NT2/D1 (cell line): ENCODE data around the gene CDYL2.
"Not testable (repeated sequence)": the region's sequence is repeated elsewhere in the genome, so short reads cannot be mapped to it uniquely, and the experiment has no call there.

Experiments
- DNase-seq: peaks from one replicate; pipeline ENCODE4 v3.0.0-alpha.2; 2011; ENCODE audit warnings: low read depth, low spot score
- H3K27me3 ChIP-seq: 2 replicates; pipeline ENCODE4 v1.6.0; 2011; ENCODE audit warnings: mild to moderate bottlenecking; ENCODE audit not compliant: insufficient read length, insufficient read depth
- H3K36me3 ChIP-seq: 2 replicates; pipeline ENCODE4 v1.6.1; 2011; ENCODE audit warnings: mild to moderate bottlenecking, low read length, mixed read lengths; ENCODE audit not compliant: insufficient read depth, insufficient read length
- H3K4me1 ChIP-seq: 2 replicates; pipeline ENCODE4 v1.5.1; 2011; ENCODE audit not compliant: insufficient read depth, insufficient read length
- H3K4me3 ChIP-seq: 2 replicates; pipeline ENCODE4 v1.5.1; 2011; ENCODE audit warnings: low read depth; ENCODE audit not compliant: insufficient read length
- H3K9ac ChIP-seq: 2 replicates; pipeline ENCODE4 v1.6.0; 2011; ENCODE audit warnings: low read depth; ENCODE audit not compliant: insufficient read length
- H3K9me3 ChIP-seq: 2 replicates; pipeline ENCODE4 v1.5.1; 2011; ENCODE audit warnings: mild to moderate bottlenecking, low read length; ENCODE audit not compliant: insufficient read depth
- SUZ12 ChIP-seq: IDR thresholded peaks from 2 replicates; pipeline ENCODE4 v1.6.1; 2011; ENCODE audit not compliant: insufficient read length, insufficient read depth; ENCODE audit errors: extremely low read depth
- YY1 ChIP-seq: IDR thresholded peaks from 2 replicates; pipeline ENCODE4 v1.6.1; 2011; ENCODE audit not compliant: insufficient read length, insufficient read depth
- ZNF274 ChIP-seq: IDR thresholded peaks from 2 replicates; pipeline ENCODE4 v1.6.1; 2011; ENCODE audit warnings: mild to moderate bottlenecking, low read depth, low read length

The CDYL2 gene

DNA sequence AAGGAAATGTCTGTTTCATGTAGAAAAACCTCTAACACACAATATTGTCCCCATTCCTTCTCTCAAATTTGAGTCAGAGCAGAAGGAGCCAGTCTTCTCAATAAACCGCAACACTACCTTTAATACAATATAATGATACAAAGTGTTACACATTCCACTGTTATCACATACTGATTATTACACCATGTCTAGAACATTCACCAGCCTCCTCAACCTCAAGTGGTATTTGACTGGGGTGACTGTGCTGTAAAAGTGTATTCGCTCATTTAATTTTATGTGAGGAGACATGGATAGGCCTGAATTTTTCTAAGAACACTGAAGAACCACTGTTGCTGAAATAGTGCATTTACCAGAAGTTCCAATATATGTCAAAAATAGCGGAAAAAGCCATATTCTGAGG, 10.3 kb downstream of the CDYL2 start:
- TF ChIP-seq SUZ12: no peak
- no peak for TF ChIP-seq YY1
- TF ChIP-seq ZNF274: no peak

DNA sequence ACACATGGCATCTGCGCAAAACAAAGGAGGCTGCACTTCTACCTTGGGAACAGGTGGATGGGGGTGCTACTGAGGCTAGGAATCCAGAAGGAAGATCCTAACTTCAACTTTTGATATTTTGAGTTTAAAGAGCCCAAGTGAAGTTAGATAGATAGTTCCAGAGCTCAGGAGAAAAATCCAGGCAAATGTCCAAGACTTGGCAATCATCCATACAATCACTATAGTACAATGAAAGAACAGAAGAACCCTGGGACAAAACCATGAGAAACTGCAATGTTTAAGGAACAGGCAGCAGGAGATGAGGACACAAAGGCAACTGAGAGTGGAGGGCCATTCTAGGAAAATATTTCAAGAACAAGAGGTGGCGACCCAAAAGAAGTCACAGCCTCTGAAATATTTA, 12.4 kb downstream of the CDYL2 start:
- no peak for DNase-seq
- Histone ChIP-seq H3K9ac (no peak overlapping the region), H3K4me3 (no peak overlapping the region), H3K9me3 (no peaks in the 10 kb centered on the region), H3K4me1 (no peaks in the 10 kb centered on the region), H3K36me3 (no peaks in the 10 kb centered on the region), H3K27me3 (no peaks in the 10 kb centered on the region)
- TF ChIP-seq YY1 (no peak), SUZ12 (no peak), ZNF274 (no peak)

More for the DNA sequence above, 10.3 kb downstream of the CDYL2 start:
- H3K4me1 ChIP-seq: no peaks in the 10 kb centered on the region
- H3K36me3 ChIP-seq: no peaks in the 10 kb centered on the region
- H3K9me3 ChIP-seq: no peaks in the 10 kb centered on the region
- H3K9ac ChIP-seq: no peak overlapping the region
- no peaks in the 10 kb centered on the region for H3K27me3 ChIP-seq
- no peak overlapping the region for H3K4me3 ChIP-seq
- DNase-seq: no peak

DNA sequence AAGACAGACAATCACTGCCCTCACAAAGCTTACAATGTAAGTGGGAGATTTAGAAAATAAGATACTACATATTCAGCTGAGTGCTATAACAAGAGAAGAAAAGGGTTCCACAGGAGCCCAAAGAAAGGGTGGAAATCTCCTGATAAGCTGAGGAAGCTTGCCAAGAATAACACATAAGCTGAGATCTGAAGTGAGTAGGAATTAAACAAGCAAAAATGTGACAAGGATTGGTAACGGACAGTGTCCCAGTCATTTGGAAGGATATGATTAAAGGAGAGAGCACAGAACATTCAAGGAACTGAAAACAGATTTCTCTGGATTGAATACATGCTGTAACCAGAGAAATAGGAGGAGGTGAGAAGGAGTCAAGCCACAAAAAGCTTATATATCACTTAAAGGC, 13.0 kb downstream of the CDYL2 start:
- H3K4me3 ChIP-seq: no peak overlapping the region
- H3K9me3 ChIP-seq: no peaks in the 10 kb centered on the region
- no peaks in the 10 kb centered on the region for H3K4me1 ChIP-seq
- H3K36me3 ChIP-seq: no peaks in the 10 kb centered on the region
- no peak for DNase-seq
- H3K27me3 ChIP-seq: no peaks in the 10 kb centered on the region
- H3K9ac ChIP-seq: no peak overlapping the region
- no peak for TF ChIP-seq YY1

DNA sequence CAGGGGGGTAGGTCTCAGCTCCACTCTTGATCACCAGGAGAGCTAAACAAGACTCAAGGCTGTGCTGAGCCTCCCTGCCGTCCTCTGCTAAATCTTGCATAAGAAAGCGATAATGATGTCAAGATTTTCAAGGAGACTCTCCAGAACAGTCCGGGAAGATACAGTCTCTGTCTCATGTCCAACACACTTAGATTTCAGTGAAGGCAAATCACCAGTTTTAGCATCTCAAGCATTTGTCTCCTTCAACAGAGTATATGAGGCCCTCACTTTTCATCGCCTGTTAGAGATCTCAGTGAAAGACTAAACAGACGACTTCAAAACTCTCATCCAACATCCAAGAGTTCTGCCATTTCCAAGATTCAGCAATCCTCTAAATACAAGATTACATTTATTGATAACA, 13.6 kb downstream of the CDYL2 start:
- no peak overlapping the region for H3K9ac ChIP-seq

DNA sequence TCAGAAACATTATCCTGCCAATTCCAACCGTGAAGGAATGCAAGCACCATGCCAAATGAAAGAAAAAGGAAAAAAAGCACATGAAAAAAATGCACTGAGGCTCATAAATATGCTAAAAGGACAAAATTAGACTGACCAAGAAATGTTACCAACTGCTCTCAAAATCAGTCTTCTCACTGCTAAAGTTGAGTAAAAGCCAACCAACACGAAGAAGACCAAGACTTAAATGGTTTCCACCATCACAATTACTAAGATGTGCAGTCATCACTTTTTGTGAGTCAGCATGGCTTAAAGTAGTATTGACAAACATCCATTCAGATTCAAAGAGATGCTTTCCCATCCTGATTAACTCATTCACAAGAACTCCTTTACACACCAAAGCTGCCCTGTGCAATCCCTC, 16.4 kb downstream of the CDYL2 start:
- no peak for TF ChIP-seq ZNF274
- TF ChIP-seq SUZ12: no peak
- TF ChIP-seq YY1: no peak
- H3K4me1 ChIP-seq: no peaks in the 10 kb centered on the region
- H3K27me3 ChIP-seq: no peaks in the 10 kb centered on the region
- H3K9me3 ChIP-seq: peaks cover under 1% of the 10 kb centered on the region; the same call in 1 of the 2 replicates
- H3K36me3 ChIP-seq: no peaks in the 10 kb centered on the region
- DNase-seq: no peak
- no peak overlapping the region for H3K9ac ChIP-seq
- no peak overlapping the region for H3K4me3 ChIP-seq

More for the DNA sequence above, 13.6 kb downstream of the CDYL2 start:
- TF ChIP-seq SUZ12 (no peak), YY1 (no peak), ZNF274 (no peak)
- Histone ChIP-seq H3K4me1 (no peaks in the 10 kb centered on the region), H3K27me3 (no peaks in the 10 kb centered on the region), H3K36me3 (no peaks in the 10 kb centered on the region), H3K4me3 (no peak overlapping the region), H3K9me3 (no peaks in the 10 kb centered on the region)
- DNase-seq: no peak

DNA sequence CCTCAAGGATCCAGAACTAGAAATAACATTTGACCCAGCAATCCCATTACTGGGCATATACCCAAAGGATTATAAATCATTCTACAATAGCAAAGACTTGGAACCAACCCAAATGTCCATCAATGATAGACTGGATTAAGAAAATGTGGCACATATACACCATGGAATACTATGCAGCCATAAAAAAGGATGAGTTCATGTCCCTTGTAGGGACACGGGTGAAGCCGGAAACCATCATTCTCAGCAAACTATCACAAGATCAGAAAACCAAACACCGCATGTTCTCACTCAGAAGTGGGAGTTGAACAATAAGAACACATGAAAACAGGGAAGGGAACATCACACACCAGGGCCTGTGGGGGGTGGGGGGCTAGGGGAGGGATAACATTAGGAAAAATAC, 17.8 kb downstream of the CDYL2 start:
- not testable (repeated sequence) for DNase-seq, H3K4me3 ChIP-seq, H3K36me3 ChIP-seq, H3K27me3 ChIP-seq, H3K4me1 ChIP-seq, H3K9ac ChIP-seq
- peaks cover 11% of the 10 kb centered on the region; the same call in 1 of the 2 replicates for H3K9me3 ChIP-seq

DNA sequence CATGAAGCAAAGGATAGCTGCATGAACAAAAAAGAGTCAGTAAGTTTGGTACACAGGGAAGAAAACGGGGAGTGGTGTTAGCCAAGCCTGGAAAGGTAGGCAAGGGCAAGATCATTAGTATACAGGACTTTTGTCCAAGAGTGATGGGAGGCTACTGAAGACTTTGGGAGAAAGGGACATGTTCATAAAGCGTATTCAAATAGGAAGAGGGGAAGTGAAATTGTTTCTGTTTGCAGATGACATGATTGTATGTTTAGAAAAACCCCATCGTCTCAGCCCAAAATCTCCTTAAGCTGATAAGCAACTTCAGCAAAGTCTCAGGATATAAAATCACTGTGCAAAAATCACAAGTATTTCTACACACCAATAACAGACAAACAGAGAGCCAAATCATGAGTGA, 19.4 kb downstream of the CDYL2 start:
- Histone ChIP-seq H3K27me3 (no peaks in the 10 kb centered on the region), H3K36me3 (no peaks in the 10 kb centered on the region), H3K9ac (no peak overlapping the region), H3K4me3 (no peak overlapping the region), H3K4me1 (no peaks in the 10 kb centered on the region), H3K9me3 (peaks cover 11% of the 10 kb centered on the region; the same call in 1 of the 2 replicates)
- DNase-seq: no peak
- TF ChIP-seq SUZ12 (no peak), YY1 (no peak), ZNF274 (no peak)

DNA sequence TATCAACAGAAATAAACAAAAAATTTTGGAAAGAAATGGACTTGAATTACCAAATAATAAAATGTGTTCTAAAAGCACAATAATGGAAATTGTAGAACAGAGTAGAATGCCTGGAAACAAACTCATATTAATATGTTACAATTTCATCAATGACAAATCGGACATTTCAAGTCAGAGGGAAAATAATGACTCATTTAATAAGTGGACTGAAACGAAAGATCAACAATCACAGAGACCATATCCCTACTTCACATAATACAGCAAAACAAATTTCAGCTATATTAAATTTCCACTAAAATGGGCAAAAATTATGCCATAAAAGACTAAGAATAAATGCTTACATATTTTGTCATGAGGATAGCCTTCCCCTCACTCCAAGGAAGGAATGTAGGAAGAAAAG, 25.7 kb downstream of the CDYL2 start:
- Histone ChIP-seq H3K9me3 (peaks cover 11% of the 10 kb centered on the region; the same call in 1 of the 2 replicates), H3K27me3 (no peaks in the 10 kb centered on the region), H3K9ac (no peak overlapping the region), H3K4me3 (no peak overlapping the region), H3K36me3 (no peaks in the 10 kb centered on the region), H3K4me1 (no peaks in the 10 kb centered on the region)
- TF ChIP-seq ZNF274 (no peak), YY1 (no peak), SUZ12 (no peak)
- no peak for DNase-seq
